ENCODE results near the gene SLC6A5. TPM values are rescaled to one million over a fixed set of nuclear protein-coding genes. Genes with fewer than 3 reads are reported as not detected.
"Not testable (repeated sequence)": the region's sequence is repeated elsewhere in the genome, so short reads cannot be mapped to it uniquely, and the experiment has no call there.

SLC6A5 gene
- total and polyA plus RNA-seq, 9 of the 15 experiments (the other 6 are each of a cell fraction or from before 2014, with no cell fraction given) = 0.08 TPM; not detected in 8

DNA sequence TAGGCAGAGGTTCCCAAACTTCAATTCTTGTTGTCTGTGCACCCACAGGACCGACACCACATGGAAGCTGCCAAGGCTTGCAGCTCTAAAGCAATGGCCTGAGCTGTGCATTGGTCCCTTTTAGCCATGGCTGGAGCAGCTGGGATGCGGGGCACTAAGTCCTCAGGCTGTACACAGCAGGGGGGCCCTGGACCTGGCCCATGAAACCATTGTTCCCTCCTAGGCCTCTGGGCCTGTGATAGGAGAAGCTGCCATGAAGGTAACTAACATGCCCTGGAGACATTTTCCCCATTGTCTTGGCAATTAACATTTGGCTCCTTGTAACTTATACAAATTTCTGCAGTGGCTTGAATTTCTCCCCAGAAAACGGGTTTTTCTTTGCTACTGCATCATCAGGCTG is 43.6 kb upstream of the SLC6A5 start:
- Histone ChIP-seq H3K4me1 (replicated peaks in 1 of 2; ENCODE audit: control insufficient read depth in 2 of 2, insufficient read depth in 2 of 2, low read length in 2 of 2) (no peaks in the 10 kb centered on the region), H3K9ac (ENCODE audit: insufficient read depth in 1 of 2, low read depth in 2 of 2, low read length in 2 of 2) (no peak overlapping the region), H3K9me3 (replicated peaks; ENCODE audit: control insufficient read depth, insufficient read depth, low read depth, low read length) (no peaks in the 10 kb centered on the region), H3K9me1 (ENCODE audit: control insufficient read depth, insufficient read depth, low read length) (no peaks in the 10 kb centered on the region), H3K27ac (ENCODE audit: extremely low read depth, low read depth, low read length) (no peak overlapping the region), H3K27me3 (ENCODE audit: control insufficient read depth in 2 of 2, insufficient read depth in 2 of 2, low read length in 2 of 2) (no peaks in the 10 kb centered on the region; a peak in 1 of 5 replicates), H3K4me3 (no peak overlapping the region), H3K79me2 (ENCODE audit: control insufficient read depth, insufficient read depth, low read length) (no peaks in the 10 kb centered on the region), H2AFZ (ENCODE audit: low read depth, low read length) (no peak overlapping the region), H4K20me1 (replicated peaks; ENCODE audit: control insufficient read depth, insufficient read depth, low read length) (no peaks in the 10 kb centered on the region), H3K36me3 (ENCODE audit: control insufficient read depth, insufficient read depth, low read length) (no peaks in the 10 kb centered on the region), H3K4me2 (ENCODE audit: insufficient read depth, low read length) (no peak overlapping the region)
- intact Hi-C loops (cut with micrococcal nuclease) = no loop called here
- in situ Hi-C loops (cut with MboI) = no loop called here
- ATAC-seq (no peak), DNase-seq (ENCODE audit: extremely low read depth in 1 of 4, low spot score in 3 of 4) (no peak), FAIRE-seq (no peak)
- no TSS peak for BruUV-seq (replicated peaks)
- ChIA-PET CTCF (ENCODE audit: low intra/inter-chr PET ratio) (no interaction called here), POLR2A (no interaction called here)
- TF ChIP-seq CCNT2 (IDR thresholded peaks at IDR 0.05; ENCODE audit: borderline replicate concordance, extremely low read depth, insufficient read length, low read depth, low read length) = no peak
- 0% methylated on average over 3 of the region's 3 CpGs for WGBS (ENCODE audit: insufficient coverage, low coverage, missing lambda C conversion rate)

DNA sequence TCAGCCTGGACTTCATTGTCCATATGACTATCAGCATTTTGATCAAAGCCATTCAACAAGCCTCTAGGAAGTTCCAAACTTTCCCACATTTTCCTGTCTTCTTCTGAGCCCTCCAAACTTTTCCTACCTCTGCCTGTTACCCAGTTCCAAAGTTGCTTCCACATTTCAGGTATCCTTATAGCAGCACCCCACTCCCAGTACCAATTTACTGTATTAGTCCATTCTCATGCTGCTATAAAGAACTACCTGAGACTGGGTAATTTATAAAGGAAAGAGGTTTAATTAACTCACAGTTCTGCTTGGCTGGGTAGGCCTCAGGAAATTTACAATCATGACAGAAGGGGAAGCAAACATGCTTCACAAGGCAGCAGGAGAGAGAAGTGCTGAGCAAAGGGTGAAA is 43.0 kb upstream of the SLC6A5 start:
- in situ Hi-C loops (cut with MboI); H3K4me1 ChIP-seq (replicated peaks in 1 of 2; ENCODE audit: control insufficient read depth in 2 of 2, insufficient read depth in 2 of 2, low read length in 2 of 2); H3K9me1 ChIP-seq (ENCODE audit: control insufficient read depth, insufficient read depth, low read length); H3K27me3 ChIP-seq (ENCODE audit: control insufficient read depth in 2 of 2, insufficient read depth in 2 of 2, low read length in 2 of 2); H4K20me1 ChIP-seq (replicated peaks; ENCODE audit: control insufficient read depth, insufficient read depth, low read length); H2AFZ ChIP-seq (ENCODE audit: low read depth, low read length); H3K4me2 ChIP-seq (ENCODE audit: insufficient read depth, low read length); POLR2A ChIA-PET; CTCF ChIA-PET (ENCODE audit: low intra/inter-chr PET ratio); ATAC-seq; H3K9me3 ChIP-seq (replicated peaks; ENCODE audit: control insufficient read depth, insufficient read depth, low read depth, low read length); H3K27ac ChIP-seq (ENCODE audit: extremely low read depth, low read depth, low read length); DNase-seq (ENCODE audit: extremely low read depth in 1 of 4, low spot score in 3 of 4); H3K4me3 ChIP-seq; BruUV-seq (replicated peaks); H3K36me3 ChIP-seq (ENCODE audit: control insufficient read depth, insufficient read depth, low read length); H3K79me2 ChIP-seq (ENCODE audit: control insufficient read depth, insufficient read depth, low read length); intact Hi-C loops (cut with micrococcal nuclease); FAIRE-seq; H3K9ac ChIP-seq (ENCODE audit: insufficient read depth in 1 of 2, low read depth in 2 of 2, low read length in 2 of 2): not testable (repeated sequence)
- TF ChIP-seq ZNF707 (CRISPR knock-in tag; conservative IDR thresholded peaks at IDR 0.05) = peak; percentile 70

Measured in K562 (cell line).